NCI-H748 treated with DMSO at 0.1 percent for 48 hours (cell line): ENCODE measurements around the gene LRRFIP1.
"Not testable (repeated sequence)": the region's sequence is repeated elsewhere in the genome, so short reads cannot be mapped to it uniquely, and the experiment has no call there.

Experiments
- DNase-seq: peaks from one replicate; lab custom pipeline; 2025; lab: John Stamatoyannopoulos, UW

The LRRFIP1 gene

GRCh38 chr2:237782181-237782580, 154.8 kb downstream of the LRRFIP1 start:
- no peak for DNase-seq

- DNase-seq: not testable (repeated sequence)
Measured at GRCh38 chr2:237783678-237784077, 156.3 kb downstream of the LRRFIP1 start.

DNA sequence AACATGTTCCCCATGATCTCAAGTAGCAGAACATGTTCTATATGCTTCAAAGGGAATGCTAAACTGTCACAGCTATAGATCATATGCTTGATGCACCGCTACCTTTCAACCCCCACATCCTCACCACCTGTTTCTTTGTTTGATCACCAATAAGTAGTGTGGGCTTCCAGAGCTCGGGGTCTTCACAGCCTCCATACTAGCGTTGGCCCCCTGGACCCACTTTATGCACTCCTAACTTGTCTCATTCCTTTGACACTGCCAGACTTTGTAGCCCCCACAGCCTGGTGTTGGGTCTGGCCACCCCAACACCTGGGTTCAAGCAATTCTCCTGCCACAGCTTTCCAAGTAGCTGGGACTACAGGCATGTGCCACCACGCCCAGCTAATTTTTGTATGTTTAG, 159.5 kb downstream of the LRRFIP1 start:
- no peak for DNase-seq

DNA sequence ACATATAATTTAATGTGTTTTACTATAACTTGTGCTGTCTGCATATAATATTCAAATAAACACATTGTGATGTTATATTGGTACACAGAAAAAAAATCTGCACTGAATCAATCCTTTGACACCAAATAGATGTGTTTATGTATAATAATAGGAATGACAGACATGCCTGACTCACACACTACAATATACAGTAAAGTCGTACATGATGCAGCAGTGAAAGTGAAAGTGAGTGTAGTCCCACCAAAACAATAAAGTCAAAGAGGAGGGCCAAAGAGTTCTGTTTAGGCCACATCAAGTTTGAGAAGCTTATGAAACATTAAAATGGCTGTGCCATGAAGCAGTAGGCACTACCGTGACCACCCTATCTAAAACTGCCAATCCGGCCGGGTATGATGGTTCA, 163.0 kb downstream of the LRRFIP1 start:
- DNase-seq: no peak

GRCh38 chr2:237791977-237792727, 164.8 kb downstream of the LRRFIP1 start:
- DNase-seq: no peak

GRCh38 chr2:237797253-237797652, 169.9 kb downstream of the LRRFIP1 start:
- no peak for DNase-seq

DNA sequence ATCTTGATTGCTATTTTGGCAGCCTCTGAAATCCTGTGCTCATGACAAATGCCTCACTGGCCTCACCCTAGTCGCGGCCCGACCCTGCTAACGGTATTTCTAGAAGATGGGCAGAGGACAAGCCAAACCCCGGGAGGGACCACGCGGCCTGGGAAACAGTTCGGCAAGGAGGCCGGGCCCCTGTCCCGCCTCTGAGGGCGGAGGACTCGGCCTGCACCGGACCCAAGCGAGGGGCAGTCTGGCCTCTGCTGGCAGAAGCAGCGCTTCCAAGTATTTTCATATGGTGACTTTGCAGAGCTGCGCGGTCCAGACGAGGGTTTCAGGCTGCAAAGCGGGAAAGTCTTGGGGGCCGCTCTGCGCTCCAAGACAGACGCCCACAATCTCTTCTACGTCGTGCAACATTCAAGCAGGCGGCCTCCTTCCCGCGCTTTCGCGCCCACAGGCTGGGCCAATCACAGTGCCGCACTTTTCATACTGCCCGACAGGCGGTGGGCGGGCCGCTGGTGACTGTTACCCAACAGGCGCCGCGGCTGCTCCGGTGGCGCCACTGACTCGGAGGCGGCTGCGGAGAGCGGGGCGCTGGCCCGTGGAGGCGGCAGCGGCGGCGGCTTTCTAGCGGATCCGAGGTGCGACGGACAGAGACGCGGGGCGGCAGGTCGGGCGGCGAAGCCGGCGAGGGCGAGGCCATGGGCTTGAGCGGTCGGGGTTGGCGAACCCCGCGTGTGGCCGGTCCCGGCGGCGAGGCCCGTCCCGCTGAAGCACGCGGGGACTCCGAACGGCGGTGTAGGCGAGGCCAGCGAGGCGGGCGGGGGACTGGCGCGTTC, 171.1 kb downstream of the LRRFIP1 start, which contains the start of gene RBM44:
TSS of gene RBM44 (plus strand) at position 544 of the 824 bp plus-strand sequence. CDS start 14,831 bp downstream, outside the sequence.
- DNase-seq: no peak

DNA sequence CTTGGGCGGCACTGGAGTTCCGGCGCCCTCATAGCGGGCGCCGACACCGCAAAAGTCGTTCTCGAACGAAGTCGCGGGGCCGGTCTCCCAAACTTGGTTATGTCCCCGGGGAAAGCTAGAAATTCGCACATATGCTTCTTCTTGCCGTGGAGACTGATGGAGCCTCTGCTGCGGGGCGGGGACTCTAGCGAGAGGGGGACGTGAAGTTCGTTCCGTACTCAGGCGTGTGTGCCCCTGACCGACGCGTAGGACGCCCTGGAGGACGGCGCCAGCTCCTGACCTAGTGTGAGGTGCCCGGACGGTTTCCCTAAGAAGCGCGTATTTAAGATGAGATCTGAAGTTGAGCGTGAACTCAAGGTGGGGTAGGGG, 171.7 kb downstream of the LRRFIP1 start:
- no peak for DNase-seq

DNA sequence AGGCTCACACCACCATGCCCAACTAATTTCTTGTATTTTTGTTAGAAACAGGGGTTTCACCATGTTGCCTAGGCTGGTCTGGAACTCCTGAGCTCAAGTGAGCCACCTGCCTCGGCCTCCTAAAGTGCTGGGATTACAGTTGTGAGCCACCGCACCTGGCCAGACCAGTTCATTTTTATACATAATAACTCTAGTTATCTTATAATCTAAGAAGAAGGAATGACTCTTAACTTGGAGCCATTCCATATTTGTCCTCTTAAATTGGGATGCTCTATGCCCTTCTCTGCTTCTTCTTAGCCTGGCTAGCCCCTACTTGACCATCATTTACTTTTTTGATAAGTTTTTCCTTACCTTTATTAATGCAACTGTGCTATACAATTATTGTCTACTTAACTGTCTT, 174.1 kb downstream of the LRRFIP1 start:
- no peak for DNase-seq

DNA sequence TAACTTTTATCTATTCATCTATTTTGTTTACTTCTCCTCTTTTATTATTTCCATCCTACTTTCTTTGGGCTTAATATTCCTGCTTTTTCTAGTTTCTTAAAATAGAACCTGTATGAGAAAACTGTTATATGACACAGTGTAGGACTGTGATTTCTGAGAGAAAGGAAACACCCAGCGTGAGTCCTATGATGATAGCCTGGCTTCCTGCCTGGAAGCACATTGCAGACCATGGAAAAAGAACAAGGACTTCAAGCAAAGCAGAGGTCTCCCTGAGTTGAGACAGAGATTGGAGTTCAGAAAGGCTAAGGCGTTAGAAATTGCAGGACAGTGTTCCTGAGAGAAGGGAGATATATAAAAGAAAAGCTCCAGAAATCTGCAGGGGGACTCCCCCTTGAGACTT, 178.9 kb downstream of the LRRFIP1 start:
- DNase-seq: no peak

DNA sequence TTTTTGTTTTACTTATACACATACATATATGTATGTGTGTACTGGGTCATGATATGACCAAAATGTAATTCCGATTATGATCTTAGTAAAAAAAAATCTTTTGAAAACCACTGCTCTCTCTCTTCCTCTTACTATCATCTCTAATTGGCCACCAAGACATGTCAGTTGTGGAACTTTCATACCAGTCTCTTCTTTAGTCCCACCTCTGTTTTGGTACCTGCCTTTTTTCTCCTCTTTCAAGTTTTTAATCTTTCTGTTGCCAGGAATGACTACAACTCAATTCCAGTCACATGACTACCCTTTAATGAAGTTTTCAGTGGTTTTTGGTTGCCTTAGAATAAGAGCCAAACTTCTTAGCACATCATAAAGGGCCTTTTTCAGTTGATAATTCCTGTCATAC, 188.2 kb downstream of the LRRFIP1 start:
- DNase-seq: no peak

- no peak for DNase-seq
Measured at GRCh38 chr2:237816531-237816930, 189.1 kb downstream of the LRRFIP1 start.

DNA sequence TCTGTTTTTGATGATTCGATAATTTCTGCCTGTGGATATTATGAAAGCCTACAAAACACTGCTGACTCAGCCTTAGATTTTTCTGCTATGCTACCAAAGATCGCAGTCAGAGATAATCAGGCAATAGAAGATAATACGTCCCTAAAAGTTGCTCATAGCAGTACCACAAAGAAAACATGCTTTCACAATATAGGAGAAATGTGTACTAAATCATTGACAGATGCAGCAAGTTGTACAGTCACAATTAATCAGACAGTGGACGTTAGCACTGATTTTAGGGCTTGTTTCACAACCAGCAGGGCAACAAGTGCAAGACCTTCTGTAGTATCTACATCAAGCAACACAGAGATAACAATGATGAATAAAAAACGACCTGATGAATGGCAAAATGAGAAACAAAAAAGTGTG, 190.7 kb downstream of the LRRFIP1 start:
- DNase-seq: no peak

GRCh38 chr2:237819231-237819630, 191.8 kb downstream of the LRRFIP1 start:
- DNase-seq: no peak

GRCh38 chr2:237820421-237820820, 193.0 kb downstream of the LRRFIP1 start:
- DNase-seq: no peak

DNA sequence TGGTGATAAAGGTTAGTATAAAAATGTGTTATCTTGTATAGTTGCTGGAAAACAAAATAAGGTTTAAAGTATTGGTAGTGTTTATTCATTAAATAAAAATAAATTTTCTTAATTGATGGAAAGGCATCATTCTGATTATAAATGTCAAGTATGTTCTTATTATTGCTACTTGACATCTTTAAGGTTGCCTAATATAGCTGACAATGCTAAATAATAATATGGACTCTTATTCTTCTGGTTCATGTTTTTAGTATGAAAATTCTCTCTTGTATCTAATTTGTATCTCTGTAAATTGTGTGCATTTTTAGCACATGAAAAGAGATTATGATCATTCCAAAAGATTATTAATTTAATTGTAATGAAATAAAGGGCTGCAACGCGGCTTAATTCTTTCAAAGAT, 196.2 kb downstream of the LRRFIP1 start:
- no peak for DNase-seq

DNA sequence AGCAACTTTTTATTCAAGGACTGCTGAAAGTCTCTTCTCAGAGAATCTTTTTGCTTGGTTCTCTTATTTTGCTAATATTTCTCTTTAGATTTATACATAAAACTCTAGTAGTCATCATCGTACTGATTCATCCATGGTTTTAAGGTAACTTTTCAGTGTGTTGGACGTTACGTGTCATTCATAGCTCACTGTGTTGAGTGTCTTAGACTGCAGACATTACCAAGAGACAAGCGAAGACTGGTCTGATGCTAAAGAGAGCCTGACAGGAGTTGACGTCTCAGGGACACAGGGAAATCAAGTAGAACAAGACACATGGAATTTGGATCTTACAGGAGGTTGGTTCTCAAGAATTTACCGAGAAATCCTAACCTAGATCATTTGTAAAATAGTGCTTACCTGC, 196.7 kb downstream of the LRRFIP1 start:
- no peak for DNase-seq

- DNase-seq: no peak
Measured at GRCh38 chr2:237827421-237827987, 200.1 kb downstream of the LRRFIP1 start.
